IMR-90 (cell line): ENCODE measurements around the gene CTBP1. TPM values are rescaled to one million over a fixed set of nuclear protein-coding genes. Genes with fewer than 3 reads are reported as not detected.

Experiments
- ATAC-seq: fragments of 200-7000 bp; cut with Tn5 transposase; 2 replicates; pipeline ENCODE4 v1.9.1; 2020; ENCODE audit warnings: low read depth, mild to moderate bottlenecking, moderate library complexity
- BruUV-seq: library from RNA; stranded (reverse); fragments of 400-500 nt; replicated peaks from 2 replicates; lab custom pipeline; 2021; lab: Mats Ljungman, UMichigan
- CTCF ChIA-PET: fragments of 300-600 bp; formaldehyde crosslinking; extraction: SDS; loops from one replicate; lab custom pipeline; 2021; ENCODE audit warnings: antibody characterized with exemption; lab: Yijun Ruan, JAX
- POLR2A ChIA-PET: fragments of 300-600 bp; sonication (Branson Sonifier 250); formaldehyde crosslinking; loops from one replicate; lab custom pipeline; 2022; ENCODE audit warnings: antibody characterized with exemption; ENCODE audit not compliant: unreplicated experiment; lab: Charles Lee
- DNase-seq: peaks from one replicate; pipeline ENCODE4 v3.0.0; 2013
- H2AFZ ChIP-seq: replicated peaks from 2 replicates; pipeline ENCODE3; 2013; ENCODE audit warnings: low read length, mild to moderate bottlenecking; ENCODE audit not compliant: poor library complexity
- H2AK5ac ChIP-seq: 2 replicates; pipeline ENCODE4 v1.6.1; 2013; ENCODE audit warnings: low read depth, low read length, inconsistent platforms
- H2AK9ac ChIP-seq: replicated peaks from 2 replicates; pipeline ENCODE3; 2013; ENCODE audit warnings: mild to moderate bottlenecking, low read depth, low read length, moderate library complexity; ENCODE audit not compliant: poor library complexity
- H2BK120ac ChIP-seq: 2 replicates; pipeline ENCODE4 v1.6.1; 2013; ENCODE audit warnings: low read depth, low read length, inconsistent platforms
- H2BK15ac ChIP-seq: 3 replicates; pipeline ENCODE4 v1.6.1; 2013; ENCODE audit warnings: low read depth, low read length, inconsistent platforms
- H2BK20ac ChIP-seq: 2 replicates; pipeline ENCODE4 v1.6.1; 2013; ENCODE audit warnings: low read depth, mild to moderate bottlenecking, inconsistent platforms, low read length, moderate library complexity
- H2BK5ac ChIP-seq: 2 replicates; pipeline ENCODE4 v1.6.1; 2013; ENCODE audit warnings: mild to moderate bottlenecking, low read depth, low read length, inconsistent platforms; ENCODE audit not compliant: poor library complexity, severe bottlenecking
- H3K14ac ChIP-seq: replicated peaks from 2 replicates; pipeline ENCODE4 v1.6.1; 2013; ENCODE audit warnings: low read depth, low read length, inconsistent platforms
- H3K18ac ChIP-seq: 2 replicates; pipeline ENCODE4 v1.6.1; 2013; ENCODE audit warnings: low read depth, low read length, control low read depth
- H3K23ac ChIP-seq: 2 replicates; pipeline ENCODE4 v1.6.1; 2013; ENCODE audit warnings: low read depth, low read length, inconsistent platforms
- H3K27ac ChIP-seq: 2 replicates; pipeline ENCODE4 v1.5.1; 2013; ENCODE audit warnings: mild to moderate bottlenecking, control low read depth, low read length; ENCODE audit not compliant: insufficient read depth
- H3K27me3 ChIP-seq: 2 replicates; pipeline ENCODE4 v1.6.1; 2013; ENCODE audit warnings: low read length; ENCODE audit not compliant: control insufficient read depth, insufficient read depth
- H3K36me3 ChIP-seq: 2 replicates; pipeline ENCODE4 v1.6.1; 2013; ENCODE audit warnings: low read length, mixed read lengths; ENCODE audit not compliant: control insufficient read depth, insufficient read depth
- H3K4ac ChIP-seq: 2 replicates; pipeline ENCODE4 v1.6.1; 2013; ENCODE audit warnings: low read depth, low read length, inconsistent platforms
- H3K4me1 ChIP-seq: 2 replicates; pipeline ENCODE4 v1.6.1; 2013; ENCODE audit warnings: low read length, mixed read lengths; ENCODE audit not compliant: control insufficient read depth, insufficient read depth
- H3K4me2 ChIP-seq: 2 replicates; pipeline ENCODE4 v1.6.1; 2013; ENCODE audit warnings: low read depth, mild to moderate bottlenecking, control low read depth, low read length, moderate library complexity
- H3K4me3 ChIP-seq: 2 replicates; pipeline ENCODE4 v1.5.1; 2013; ENCODE audit warnings: low read depth, mild to moderate bottlenecking, control low read depth, low read length, moderate library complexity; ENCODE audit not compliant: insufficient read depth
- H3K56ac ChIP-seq: 2 replicates; pipeline ENCODE4 v1.6.1; 2013; ENCODE audit warnings: low read length, inconsistent platforms; ENCODE audit not compliant: insufficient read depth; ENCODE audit errors: extremely low read depth
- H3K79me1 ChIP-seq, 2 experiments: 2 replicates each; pipeline ENCODE4 v1.6.1; 2013; ENCODE audit warnings: low read length in 2 of 2, inconsistent platforms in 1 of 2, low read depth in 1 of 2
- H3K9ac ChIP-seq: 2 replicates; pipeline ENCODE4 v1.6.1; 2013; ENCODE audit warnings: low read depth, low read length, control low read depth
- H3K9me1 ChIP-seq: 2 replicates; pipeline ENCODE4 v1.6.1; 2013; ENCODE audit warnings: low read length, inconsistent platforms; ENCODE audit not compliant: insufficient read depth
- H3K9me3 ChIP-seq: 2 replicates; pipeline ENCODE4 v1.6.1; 2013; ENCODE audit warnings: low read length; ENCODE audit not compliant: control insufficient read depth, insufficient read depth
- H4K20me1 ChIP-seq: 2 replicates; pipeline ENCODE4 v1.6.1; 2013; ENCODE audit warnings: low read length, inconsistent platforms; ENCODE audit not compliant: insufficient read depth
- H4K5ac ChIP-seq: 2 replicates; pipeline ENCODE4 v1.6.1; 2013; ENCODE audit warnings: mild to moderate bottlenecking, low read depth, low read length, control low read depth
- H4K8ac ChIP-seq, 2 experiments: 2 replicates each; pipeline ENCODE4 v1.6.1; 2013; ENCODE audit warnings: low read depth in 2 of 2, low read length in 2 of 2, control low read depth in 1 of 2, inconsistent platforms in 1 of 2
- H4K91ac ChIP-seq: 2 replicates; pipeline ENCODE4 v1.6.1; 2013; ENCODE audit warnings: low read depth, low read length, inconsistent platforms; ENCODE audit not compliant: insufficient read depth
- BHLHE40 ChIP-seq: fragments of 150-350 bp; IDR thresholded peaks from 2 replicates; pipeline ENCODE4 v1.6.1; 2016; ENCODE audit warnings: mild to moderate bottlenecking, low read depth, low read length
- CEBPB ChIP-seq: IDR thresholded peaks from 2 replicates; pipeline ENCODE4 v1.6.1; 2012; ENCODE audit warnings: low read depth, low read length, improper control_type of control experiment
- CHD1 ChIP-seq: IDR thresholded peaks from 2 replicates; pipeline ENCODE4 v1.6.1; 2012; ENCODE audit warnings: low read depth, low read length, improper control_type of control experiment
- FOS ChIP-seq: fragments of 150-350 bp; IDR thresholded peaks from 2 replicates; pipeline ENCODE4 v1.6.1; 2016; ENCODE audit warnings: low read depth, low read length
- MAFK ChIP-seq: IDR thresholded peaks from 2 replicates; pipeline ENCODE4 v1.6.1; 2012; ENCODE audit warnings: low read depth, low read length, improper control_type of control experiment
- MAZ ChIP-seq: IDR thresholded peaks from 2 replicates; pipeline ENCODE4 v1.6.1; 2012; ENCODE audit warnings: low read depth, mild to moderate bottlenecking, low read length, improper control_type of control experiment, moderate library complexity, borderline replicate concordance
- MXI1 ChIP-seq: IDR thresholded peaks from 2 replicates; pipeline ENCODE4 v1.6.1; 2012; ENCODE audit warnings: low read depth, mild to moderate bottlenecking, low read length, moderate library complexity, borderline replicate concordance
- NFE2L2 ChIP-seq: fragments of 150-350 bp; IDR thresholded peaks from 2 replicates; pipeline ENCODE4 v1.6.1; 2016; ENCODE audit warnings: low read depth, mild to moderate bottlenecking, low read length
- POLR2A ChIP-seq: IDR thresholded peaks from 2 replicates; pipeline ENCODE4 v1.6.1; 2012; ENCODE audit warnings: mild to moderate bottlenecking, low read depth, low read length
- RAD21 ChIP-seq: IDR thresholded peaks from 2 replicates; pipeline ENCODE4 v1.6.1; 2012; ENCODE audit warnings: low read length, improper control_type of control experiment
- RCOR1 ChIP-seq: IDR thresholded peaks from 2 replicates; pipeline ENCODE4 v1.6.1; 2012; ENCODE audit warnings: mild to moderate bottlenecking, low read length, improper control_type of control experiment; ENCODE audit not compliant: insufficient replicate concordance
- RFX5 ChIP-seq: IDR thresholded peaks from 2 replicates; pipeline ENCODE4 v1.8.0; 2012; ENCODE audit warnings: low read depth, mild to moderate bottlenecking, low read length, moderate library complexity
- SMC3 ChIP-seq: fragments of 150-350 bp; IDR thresholded peaks from 2 replicates; pipeline ENCODE4 v1.6.1; 2016; ENCODE audit warnings: low read depth, mild to moderate bottlenecking, antibody characterized with exemption, low read length, moderate library complexity
- USF2 ChIP-seq: fragments of 150-350 bp; IDR thresholded peaks from 2 replicates; pipeline ENCODE4 v1.6.1; 2017; ENCODE audit warnings: mild to moderate bottlenecking, antibody characterized with exemption, low read length, low read depth
- WGBS, 2 experiments: methylation state at CpG; one replicate each; pipeline versions ENCODE4 v1.1.5 to v1.1.7; 2013; ENCODE audit warnings: missing lambda C conversion rate in 2 of 2; ENCODE audit not compliant: insufficient read length in 1 of 2; ENCODE audit errors: extremely low coverage in 2 of 2; 5-methylcytosine and 5-hydroxymethylcytosine counted together
- dilution Hi-C: fragments of 300-500 bp; cut with HindIII; formaldehyde crosslinking; loops from one replicate; pipeline ENCODE4 v1.14.3; 2018; ENCODE audit warnings: low sequenced_read_pairs; ENCODE audit not compliant: unreplicated experiment
- in situ Hi-C: fragments of 300-500 bp; cut with MboI; formaldehyde crosslinking; loops from 3 replicates; pipeline ENCODE4 v1.14.3; 2019; ENCODE audit warnings: low sequenced_read_pairs, inconsistent platforms, mixed read lengths
- intact Hi-C: fragments of 100-400 bp; cut with micrococcal nuclease; formaldehyde crosslinking; loops from 2 replicates; pipeline ENCODE4 v1.10.0; 2022
- polyA plus RNA-seq, 3 experiments: library from polyadenylated mRNA; depleted of rRNA; stranded (reverse); fragments of >200 nt; gene quantifications; 2 replicates each; pipeline ENCODE4 v1.2.3, GENCODE V29; 2012; ENCODE audit warnings: low replicate concordance in 1 of 3
- total RNA-seq: library from RNA; depleted of rRNA; stranded (reverse); fragments of >200 nt; gene quantifications from 2 replicates; pipeline ENCODE4 v1.2.3, GENCODE V29; 2012
- TF ChIP-seq, protein P1 (sequence below): fragments of 150-350 bp; IDR thresholded peaks from 2 replicates; pipeline ENCODE4 v1.6.1; 2016; ENCODE audit warnings: low read depth, mild to moderate bottlenecking, low read length, moderate library complexity, borderline replicate concordance
- TF ChIP-seq, protein P2 (sequence below): conservative IDR thresholded peaks from 2 replicates; pipeline ENCODE4 v1.5.1; 2012; ENCODE audit warnings: mild to moderate bottlenecking, low read depth, low read length, improper control_type of control experiment

Gene CTBP1
- total and polyA plus RNA-seq, 2 of the 4 experiments (the other 2 are of a cell fraction), result 147 to 212 TPM

DNA sequence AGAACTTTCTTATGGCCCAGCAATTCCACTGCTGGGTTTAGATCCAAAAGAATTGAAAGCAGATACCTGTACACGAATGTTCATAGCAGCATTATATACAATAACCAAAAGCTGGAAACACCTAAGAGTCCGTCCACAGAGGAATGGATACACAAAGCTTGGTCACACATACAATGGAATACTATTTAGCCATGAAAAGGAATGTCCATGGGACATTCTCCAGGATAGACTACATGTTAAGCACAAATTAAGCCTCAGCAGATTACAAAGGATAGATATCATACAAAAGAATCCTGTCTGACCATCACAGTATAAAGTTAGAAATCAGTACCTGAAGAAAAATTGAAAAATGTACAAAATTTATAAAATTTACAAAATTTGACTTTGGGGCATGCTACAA is 28.1 kb upstream of the CTBP1 start:
- no peaks in the 10 kb centered on the region for H3K9me3 ChIP-seq
- no peak overlapping the region for H3K18ac ChIP-seq
- no peak overlapping the region for H3K56ac ChIP-seq
- H2AFZ ChIP-seq, result no peak overlapping the region
- WGBS, 2 experiments, result no CpG with 5 or more reads among the region's 2 CpGs
- no peak overlapping the region for H2BK15ac ChIP-seq
- H3K4ac ChIP-seq, result no peak overlapping the region
- no peak for ATAC-seq
- H3K4me1 ChIP-seq, result no peaks in the 10 kb centered on the region
- no peak overlapping the region for H4K8ac ChIP-seq
- H2BK120ac ChIP-seq, result no peak overlapping the region
- H3K27ac ChIP-seq, result no peak overlapping the region
- dilution Hi-C loops, result no loop called here
- H3K23ac ChIP-seq, result no peak overlapping the region
- H3K14ac ChIP-seq, result no peak overlapping the region
- no peak overlapping the region for H2AK5ac ChIP-seq
- intact Hi-C loops, result no loop called here
- in situ Hi-C loops, result no loop called here
- BruUV-seq, result no TSS peak
- peaks cover 2% of the 10 kb centered on the region; the same call in 1 of the 2 replicates for H3K27me3 ChIP-seq
- no peak overlapping the region for H4K91ac ChIP-seq
- DNase-seq, result no peak
- no peaks in the 10 kb centered on the region for H4K20me1 ChIP-seq
- TF ChIP-seq RCOR1, result no peak
- TF ChIP-seq, protein P1, sequence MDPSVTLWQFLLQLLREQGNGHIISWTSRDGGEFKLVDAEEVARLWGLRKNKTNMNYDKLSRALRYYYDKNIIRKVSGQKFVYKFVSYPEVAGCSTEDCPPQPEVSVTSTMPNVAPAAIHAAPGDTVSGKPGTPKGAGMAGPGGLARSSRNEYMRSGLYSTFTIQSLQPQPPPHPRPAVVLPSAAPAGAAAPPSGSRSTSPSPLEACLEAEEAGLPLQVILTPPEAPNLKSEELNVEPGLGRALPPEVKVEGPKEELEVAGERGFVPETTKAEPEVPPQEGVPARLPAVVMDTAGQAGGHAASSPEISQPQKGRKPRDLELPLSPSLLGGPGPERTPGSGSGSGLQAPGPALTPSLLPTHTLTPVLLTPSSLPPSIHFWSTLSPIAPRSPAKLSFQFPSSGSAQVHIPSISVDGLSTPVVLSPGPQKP, result no peak
- TF ChIP-seq MAFK, result no peak
- TF ChIP-seq MAZ, result no peak
- TF ChIP-seq, protein P2, sequence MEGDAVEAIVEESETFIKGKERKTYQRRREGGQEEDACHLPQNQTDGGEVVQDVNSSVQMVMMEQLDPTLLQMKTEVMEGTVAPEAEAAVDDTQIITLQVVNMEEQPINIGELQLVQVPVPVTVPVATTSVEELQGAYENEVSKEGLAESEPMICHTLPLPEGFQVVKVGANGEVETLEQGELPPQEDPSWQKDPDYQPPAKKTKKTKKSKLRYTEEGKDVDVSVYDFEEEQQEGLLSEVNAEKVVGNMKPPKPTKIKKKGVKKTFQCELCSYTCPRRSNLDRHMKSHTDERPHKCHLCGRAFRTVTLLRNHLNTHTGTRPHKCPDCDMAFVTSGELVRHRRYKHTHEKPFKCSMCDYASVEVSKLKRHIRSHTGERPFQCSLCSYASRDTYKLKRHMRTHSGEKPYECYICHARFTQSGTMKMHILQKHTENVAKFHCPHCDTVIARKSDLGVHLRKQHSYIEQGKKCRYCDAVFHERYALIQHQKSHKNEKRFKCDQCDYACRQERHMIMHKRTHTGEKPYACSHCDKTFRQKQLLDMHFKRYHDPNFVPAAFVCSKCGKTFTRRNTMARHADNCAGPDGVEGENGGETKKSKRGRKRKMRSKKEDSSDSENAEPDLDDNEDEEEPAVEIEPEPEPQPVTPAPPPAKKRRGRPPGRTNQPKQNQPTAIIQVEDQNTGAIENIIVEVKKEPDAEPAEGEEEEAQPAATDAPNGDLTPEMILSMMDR, result no peak
- TF ChIP-seq RFX5, result no peak
- TF ChIP-seq USF2, result no peak
- TF ChIP-seq POLR2A, result no peak
- TF ChIP-seq BHLHE40, result no peak
- TF ChIP-seq RAD21, result no peak
- no peak for TF ChIP-seq MXI1
- no peak for TF ChIP-seq FOS
- no peak for TF ChIP-seq CHD1
- no peak for TF ChIP-seq SMC3
- no peak for TF ChIP-seq CEBPB
- TF ChIP-seq NFE2L2, result no peak
- no peaks in the 10 kb centered on the region for H3K9me1 ChIP-seq
- H3K79me1 ChIP-seq, result no peaks in the 10 kb centered on the region; a peak in 1 of 4 replicates
- H3K4me3 ChIP-seq, result no peak overlapping the region
- ChIA-PET POLR2A (no interaction called here), CTCF (no interaction called here)
- no peak overlapping the region for H2BK5ac ChIP-seq
- no peak overlapping the region for H2BK20ac ChIP-seq
- H3K36me3 ChIP-seq, result no peaks in the 10 kb centered on the region
- H2AK9ac ChIP-seq, result no peak overlapping the region
- H4K5ac ChIP-seq, result no peak overlapping the region
- H3K9ac ChIP-seq, result no peak overlapping the region
- H3K4me2 ChIP-seq, result no peak overlapping the region
